ENCODE data around the gene MTIF3.

DNA sequence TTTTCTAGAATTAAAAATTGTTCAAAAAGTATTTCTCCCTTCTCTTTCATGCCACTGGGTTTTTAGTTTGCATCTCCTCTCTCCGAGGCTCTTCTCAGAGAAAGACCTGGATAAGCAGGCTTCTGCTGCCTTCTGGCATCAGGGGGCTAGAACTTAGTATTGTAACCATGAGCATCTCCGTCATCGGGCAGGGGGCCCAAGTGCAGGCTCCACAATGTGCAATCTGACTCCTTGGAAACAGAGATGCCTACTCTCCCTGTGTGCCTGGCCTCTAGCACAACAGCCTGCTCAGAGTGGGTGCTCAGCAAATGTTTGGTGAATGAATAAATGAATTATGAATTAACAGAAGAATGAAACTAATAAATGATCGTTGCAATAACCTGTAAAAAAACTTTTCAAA, 45.6 kb upstream of the MTIF3 start:
- TF ChIP-seq, protein P1, sequence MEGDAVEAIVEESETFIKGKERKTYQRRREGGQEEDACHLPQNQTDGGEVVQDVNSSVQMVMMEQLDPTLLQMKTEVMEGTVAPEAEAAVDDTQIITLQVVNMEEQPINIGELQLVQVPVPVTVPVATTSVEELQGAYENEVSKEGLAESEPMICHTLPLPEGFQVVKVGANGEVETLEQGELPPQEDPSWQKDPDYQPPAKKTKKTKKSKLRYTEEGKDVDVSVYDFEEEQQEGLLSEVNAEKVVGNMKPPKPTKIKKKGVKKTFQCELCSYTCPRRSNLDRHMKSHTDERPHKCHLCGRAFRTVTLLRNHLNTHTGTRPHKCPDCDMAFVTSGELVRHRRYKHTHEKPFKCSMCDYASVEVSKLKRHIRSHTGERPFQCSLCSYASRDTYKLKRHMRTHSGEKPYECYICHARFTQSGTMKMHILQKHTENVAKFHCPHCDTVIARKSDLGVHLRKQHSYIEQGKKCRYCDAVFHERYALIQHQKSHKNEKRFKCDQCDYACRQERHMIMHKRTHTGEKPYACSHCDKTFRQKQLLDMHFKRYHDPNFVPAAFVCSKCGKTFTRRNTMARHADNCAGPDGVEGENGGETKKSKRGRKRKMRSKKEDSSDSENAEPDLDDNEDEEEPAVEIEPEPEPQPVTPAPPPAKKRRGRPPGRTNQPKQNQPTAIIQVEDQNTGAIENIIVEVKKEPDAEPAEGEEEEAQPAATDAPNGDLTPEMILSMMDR (IDR thresholded peaks at IDR 0.05), result no peak
- TF ChIP-seq POLR2AphosphoS5 (IDR thresholded peaks at IDR 0.05) (no peak), EP300 (IDR thresholded peaks at IDR 0.05; ENCODE audit: low read depth) (no peak)
